ENCODE data around the gene CYB5RL. TPM values are rescaled to one million over a fixed set of nuclear protein-coding genes. Genes with fewer than 3 reads are reported as not detected.

Gene CYB5RL
- total RNA-seq, 1 experiment from 2014 or later, result 3.6 TPM

DNA sequence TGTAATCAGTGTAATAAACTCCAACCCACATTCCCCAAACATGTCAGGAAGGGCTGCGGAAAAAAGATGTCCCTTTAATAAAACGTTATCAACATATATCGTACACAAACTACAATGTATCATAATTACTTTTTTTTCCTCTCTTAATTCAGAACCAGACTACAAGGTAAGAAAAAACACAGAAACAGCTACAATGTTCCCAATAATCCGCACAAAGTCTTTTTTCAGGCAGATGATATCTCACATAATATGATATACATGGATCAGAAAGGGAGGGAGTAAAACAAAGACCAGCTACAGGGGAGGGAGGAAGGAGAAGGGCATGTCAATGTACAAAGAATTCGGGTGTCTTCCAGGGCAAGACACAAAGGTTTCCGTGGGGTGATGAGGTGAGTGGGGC, 25.5 kb upstream of the CYB5RL start:
- intact Hi-C loops (cut with micrococcal nuclease), result no loop called here

DNA sequence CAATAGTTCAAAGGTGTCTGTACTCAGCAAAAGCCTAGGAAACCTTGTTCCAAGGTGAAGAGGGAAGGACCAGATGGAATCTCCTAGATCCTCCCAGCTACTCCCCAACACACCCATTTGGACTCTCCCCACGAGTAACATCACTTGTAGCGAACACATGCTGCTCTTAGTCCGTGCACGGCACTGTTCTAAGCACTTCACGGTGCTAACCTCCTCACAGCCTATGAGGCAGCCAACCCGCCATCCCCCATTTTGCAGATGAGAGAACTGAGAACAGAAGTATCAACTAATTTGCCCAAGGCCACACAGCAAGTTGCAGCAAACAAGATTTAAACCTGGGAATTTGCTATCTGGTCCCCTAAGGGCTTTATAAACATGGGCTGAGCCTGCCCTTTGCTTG, 24.4 kb upstream of the CYB5RL start:
- H3K4me2 ChIP-seq (ENCODE audit: low read length), result no peak overlapping the region
- ChIA-PET CTCF (no interaction called here), POLR2A (ENCODE audit: unreplicated experiment) (no interaction called here)
- H3K9me3 ChIP-seq (ENCODE audit: low read length), result no peaks in the 10 kb centered on the region
- ATAC-seq, result no peak
- no peaks in the 10 kb centered on the region for H4K20me1 ChIP-seq (ENCODE audit: low read length)
- H3K36me3 ChIP-seq (ENCODE audit: low read depth, low read length), result 0 out of 2 replicates have a peak, but pooled peaks cover 6% of the 10 kb centered on the region
- H3K9me2 ChIP-seq (replicated peaks; ENCODE audit: low read length), result no peaks in the 10 kb centered on the region
- DNase-seq, result no peak
- H3K27me3 ChIP-seq (ENCODE audit: low read length), result no peaks in the 10 kb centered on the region
- TF ChIP-seq, protein P1, sequence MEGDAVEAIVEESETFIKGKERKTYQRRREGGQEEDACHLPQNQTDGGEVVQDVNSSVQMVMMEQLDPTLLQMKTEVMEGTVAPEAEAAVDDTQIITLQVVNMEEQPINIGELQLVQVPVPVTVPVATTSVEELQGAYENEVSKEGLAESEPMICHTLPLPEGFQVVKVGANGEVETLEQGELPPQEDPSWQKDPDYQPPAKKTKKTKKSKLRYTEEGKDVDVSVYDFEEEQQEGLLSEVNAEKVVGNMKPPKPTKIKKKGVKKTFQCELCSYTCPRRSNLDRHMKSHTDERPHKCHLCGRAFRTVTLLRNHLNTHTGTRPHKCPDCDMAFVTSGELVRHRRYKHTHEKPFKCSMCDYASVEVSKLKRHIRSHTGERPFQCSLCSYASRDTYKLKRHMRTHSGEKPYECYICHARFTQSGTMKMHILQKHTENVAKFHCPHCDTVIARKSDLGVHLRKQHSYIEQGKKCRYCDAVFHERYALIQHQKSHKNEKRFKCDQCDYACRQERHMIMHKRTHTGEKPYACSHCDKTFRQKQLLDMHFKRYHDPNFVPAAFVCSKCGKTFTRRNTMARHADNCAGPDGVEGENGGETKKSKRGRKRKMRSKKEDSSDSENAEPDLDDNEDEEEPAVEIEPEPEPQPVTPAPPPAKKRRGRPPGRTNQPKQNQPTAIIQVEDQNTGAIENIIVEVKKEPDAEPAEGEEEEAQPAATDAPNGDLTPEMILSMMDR (conservative IDR thresholded peaks at IDR 0.05; ENCODE audit: low read depth, low read length), result no peak
- TF ChIP-seq EZH2 (IDR thresholded peaks at IDR 0.05; ENCODE audit: low read length, unreplicated experiment), result no peak
- no peak overlapping the region for H2AFZ ChIP-seq (ENCODE audit: low read length)
- peaks cover 11% of the 10 kb centered on the region; the same call in 1 of the 2 replicates for H3K4me1 ChIP-seq (ENCODE audit: insufficient read depth, low read length)
- no peaks in the 10 kb centered on the region for H3F3A ChIP-seq (ENCODE audit: low read length, unreplicated experiment)
- H3K27ac ChIP-seq (ENCODE audit: low read length), result no peak overlapping the region
- no TSS peak for BruUV-seq (replicated peaks)
- H3K4me3 ChIP-seq (ENCODE audit: low read length), result no peak overlapping the region
- no peaks in the 10 kb centered on the region for H3K79me2 ChIP-seq (ENCODE audit: low read length)
- intact Hi-C loops (cut with micrococcal nuclease), result no loop called here
- no peak overlapping the region for H3K9ac ChIP-seq (ENCODE audit: low read length)

More for the DNA sequence above, 25.5 kb upstream of the CYB5RL start:
- Histone ChIP-seq H3K4me1 (ENCODE audit: insufficient read depth, low read length) (peaks cover 12% of the 10 kb centered on the region; the same call in 1 of the 2 replicates), H3K4me3 (ENCODE audit: low read length) (no peak overlapping the region), H3K36me3 (ENCODE audit: low read depth, low read length) (0 out of 2 replicates have a peak, but pooled peaks cover 3% of the 10 kb centered on the region), H3K9me3 (ENCODE audit: low read length) (no peaks in the 10 kb centered on the region), H3F3A (ENCODE audit: low read length, unreplicated experiment) (no peaks in the 10 kb centered on the region), H3K9me2 (replicated peaks; ENCODE audit: low read length) (no peaks in the 10 kb centered on the region), H3K79me2 (ENCODE audit: low read length) (no peaks in the 10 kb centered on the region), H3K4me2 (ENCODE audit: low read length) (no peak overlapping the region), H3K27ac (ENCODE audit: low read length) (no peak overlapping the region), H4K20me1 (ENCODE audit: low read length) (no peaks in the 10 kb centered on the region), H3K9ac (ENCODE audit: low read length) (no peak overlapping the region), H2AFZ (ENCODE audit: low read length) (no peak overlapping the region), H3K27me3 (ENCODE audit: low read length) (no peaks in the 10 kb centered on the region)
- no TSS peak for BruUV-seq (replicated peaks)
- ChIA-PET CTCF (no interaction called here), POLR2A (ENCODE audit: unreplicated experiment) (no interaction called here)
- DNase-seq (no peak), ATAC-seq (no peak)
- TF ChIP-seq, protein P1 (conservative IDR thresholded peaks at IDR 0.05; ENCODE audit: low read depth, low read length), result no peak
- no peak for TF ChIP-seq EZH2 (IDR thresholded peaks at IDR 0.05; ENCODE audit: low read length, unreplicated experiment)
- TF ChIP-seq EZH2phosphoT487 (IDR thresholded peaks at IDR 0.05; ENCODE audit: borderline replicate concordance, low read length), result no peak

DNA sequence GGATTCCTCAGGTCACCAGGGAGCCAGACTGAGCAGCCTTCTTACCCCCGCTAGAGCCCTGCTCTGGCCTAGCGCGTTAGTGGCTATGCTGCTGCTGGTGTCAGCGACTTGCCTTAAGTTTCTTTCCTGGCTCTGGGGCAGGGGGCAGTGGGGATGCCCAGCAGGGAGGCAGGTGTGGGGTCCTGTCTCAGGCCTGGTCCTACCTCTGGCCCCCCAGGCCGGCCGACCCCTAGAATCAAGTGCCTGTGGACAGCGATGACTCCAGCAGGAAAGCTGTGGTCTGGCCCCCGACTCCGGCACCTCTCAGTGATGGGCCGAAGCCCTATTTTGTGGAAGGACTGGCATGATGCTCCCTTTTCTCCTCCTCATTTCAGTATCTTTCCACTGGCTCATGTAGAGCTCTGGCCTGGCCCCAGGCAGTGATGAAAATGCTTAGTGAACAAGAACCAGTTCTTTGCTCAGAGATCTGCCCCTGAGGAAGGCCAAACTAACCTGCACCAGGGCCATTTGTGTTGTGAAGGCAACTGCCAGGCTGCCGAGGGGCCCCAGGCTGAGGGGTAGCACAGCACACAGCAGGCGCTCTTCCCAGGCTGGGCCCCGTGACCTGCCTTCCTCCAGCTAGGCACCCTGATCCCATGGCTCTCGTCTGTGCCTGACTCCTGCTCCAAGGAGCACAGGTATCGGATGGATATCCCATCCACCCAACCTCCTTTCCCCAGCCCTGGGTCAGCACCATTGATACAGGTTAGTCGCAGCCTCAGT, 23.8 kb upstream of the CYB5RL start:
- no peak for DNase-seq
- Histone ChIP-seq H3K27ac (ENCODE audit: low read length) (no peak overlapping the region), H3K4me1 (ENCODE audit: insufficient read depth, low read length) (peaks cover 5% of the 10 kb centered on the region; the same call in 1 of the 2 replicates), H3K9ac (ENCODE audit: low read length) (no peak overlapping the region), H3K4me3 (ENCODE audit: low read length) (no peak overlapping the region), H2AFZ (ENCODE audit: low read length) (no peak overlapping the region), H3K79me2 (ENCODE audit: low read length) (no peaks in the 10 kb centered on the region), H3K9me2 (replicated peaks; ENCODE audit: low read length) (no peaks in the 10 kb centered on the region), H3K27me3 (ENCODE audit: low read length) (no peaks in the 10 kb centered on the region), H3K9me3 (ENCODE audit: low read length) (no peaks in the 10 kb centered on the region), H3K36me3 (ENCODE audit: low read depth, low read length) (peaks cover 7% of the 10 kb centered on the region; the same call in 1 of the 2 replicates), H3F3A (ENCODE audit: low read length, unreplicated experiment) (no peaks in the 10 kb centered on the region), H3K4me2 (ENCODE audit: low read length) (no peak overlapping the region), H4K20me1 (ENCODE audit: low read length) (no peaks in the 10 kb centered on the region)
- no peak for ATAC-seq
- ChIA-PET POLR2A (ENCODE audit: unreplicated experiment) (no interaction called here), CTCF (no interaction called here)
- BruUV-seq (replicated peaks), result no TSS peak
- TF ChIP-seq, protein P1 (conservative IDR thresholded peaks at IDR 0.05; ENCODE audit: low read depth, low read length), result no peak
- TF ChIP-seq EZH2 (IDR thresholded peaks at IDR 0.05; ENCODE audit: low read length, unreplicated experiment) (no peak), EZH2phosphoT487 (IDR thresholded peaks at IDR 0.05; ENCODE audit: borderline replicate concordance, low read length) (no peak)
- intact Hi-C loops (cut with micrococcal nuclease), result no loop called here

Data from PC-3 (cell line).